Measurements from ENCODE around the gene DHRS7B. TPM values are rescaled to one million over a fixed set of nuclear protein-coding genes. Genes with fewer than 3 reads are reported as not detected.

The DHRS7B gene
- total and polyA plus RNA-seq, 2 of the 13 experiments (the other 11 are each of a cell fraction or from before 2014, with no cell fraction given), result 20.0 to 35.8 TPM

- no peak for TF ChIP-seq TFE3 (CRISPR knock-in tag; IDR thresholded peaks at IDR 0.05)
- peak; percentile 72; the same call in 1 of the 2 replicates for TF ChIP-seq ZNF280D (CRISPR knock-in tag; IDR thresholded peaks at IDR 0.05)
- TF ChIP-seq ZBTB43 (CRISPR knock-in tag; conservative IDR thresholded peaks at IDR 0.05), result no peak
- no peak for TF ChIP-seq ZNF678 (CRISPR knock-in tag; IDR thresholded peaks at IDR 0.05)
- TF ChIP-seq GATAD1 (CRISPR knock-in tag; IDR thresholded peaks at IDR 0.05), result peak; percentile 94
- TF ChIP-seq TARDBP (CRISPR knock-in tag; IDR thresholded peaks at IDR 0.05), result 0 out of 2 replicates have a peak, but pooled peaks have one; percentile 14
- no peak; the same call in 1 of the 2 replicates for TF ChIP-seq TSC22D2 (CRISPR knock-in tag; IDR thresholded peaks at IDR 0.05; ENCODE audit: borderline replicate concordance)
- TF ChIP-seq HOXA5 (CRISPR knock-in tag; IDR thresholded peaks at IDR 0.05), result peak; percentile 29; the same call in 1 of the 2 replicates
- no peak for TF ChIP-seq MLX (CRISPR knock-in tag; IDR thresholded peaks at IDR 0.05)
- no peak for TF ChIP-seq PRDM4 (CRISPR knock-in tag; IDR thresholded peaks at IDR 0.05; ENCODE audit: borderline replicate concordance)
- no peak for TF ChIP-seq NFE2 (CRISPR knock-in tag; IDR thresholded peaks at IDR 0.05)
- TF ChIP-seq CEBPZ (IDR thresholded peaks at IDR 0.05; ENCODE audit: low read length), result no peak
- TF ChIP-seq ZNF432 (CRISPR knock-in tag; IDR thresholded peaks at IDR 0.05; ENCODE audit: borderline replicate concordance), result no peak
- peak; percentile 85 for TF ChIP-seq DR1 (CRISPR knock-in tag; IDR thresholded peaks at IDR 0.05)
- no peak for TF ChIP-seq ZNF629 (CRISPR knock-in tag; conservative IDR thresholded peaks at IDR 0.05)
- no peak for TF ChIP-seq NCOA5 (CRISPR knock-in tag; IDR thresholded peaks at IDR 0.05)
These were observed at the start of gene DHRS7B (continued) for GRCh38 chr17:21126645-21127508.
